Activated CD4-positive, alpha-beta T cell treated with anti-CD3 and anti-CD28 coated beads for 36 hours (primary cell): ENCODE measurements around the gene MLIP. TPM values are rescaled to one million over a fixed set of nuclear protein-coding genes. Genes with fewer than 3 reads are reported as not detected.
"Not testable (repeated sequence)": the region's sequence is repeated elsewhere in the genome, so short reads cannot be mapped to it uniquely, and the experiment has no call there.

ENCODE experiments used
- ATAC-seq: fragments of 200-7000 bp; cut with Tn5 transposase; one replicate; pipeline ENCODE4 v1.10.0; 2021; ENCODE audit warnings: mild to moderate bottlenecking, moderate library complexity
- CTCF ChIA-PET: fragments of 350-600 bp; sonication (Branson Sonifier 250); formaldehyde crosslinking; loops from one replicate; lab custom pipeline; 2021; ENCODE audit warnings: antibody characterized with exemption; lab: Charles Lee
- POLR2A ChIA-PET: fragments of 350-600 bp; sonication (Branson Sonifier 250); formaldehyde crosslinking; loops from one replicate; lab custom pipeline; 2021; ENCODE audit warnings: antibody characterized with exemption, inconsistent platforms; lab: Charles Lee
- DNase-seq: peaks from one replicate; pipeline ENCODE4 v3.0.0-alpha.2; 2020
- H3K27ac Mint-ChIP-seq: one replicate; pipeline ENCODE4 v1.8.0; 2021; ENCODE audit warnings: mixed read lengths
- H3K27me3 Mint-ChIP-seq: one replicate; pipeline ENCODE4 v1.8.0; 2021; ENCODE audit warnings: mixed read lengths
- H3K36me3 Mint-ChIP-seq: one replicate; pipeline ENCODE4 v1.8.0; 2021; ENCODE audit warnings: low read depth, mixed read lengths
- H3K4me1 Mint-ChIP-seq: one replicate; pipeline ENCODE4 v1.8.0; 2021; ENCODE audit warnings: mixed read lengths
- H3K4me3 Mint-ChIP-seq: one replicate; pipeline ENCODE4 v1.8.0; 2021; ENCODE audit warnings: mild to moderate bottlenecking, moderate library complexity, mixed read lengths
- H3K9me3 Mint-ChIP-seq: one replicate; pipeline ENCODE4 v1.8.0; 2021; ENCODE audit warnings: low read depth, mixed read lengths
- intact Hi-C, 2 experiments: fragments of 100-400 bp; cut with DNase I in 1 of 2; cut with micrococcal nuclease in 1 of 2; formaldehyde crosslinking; loops; one replicate each; pipeline versions ENCODE4 v1.14.2 to v1.15.1; 2022 to 2024; cut with DNase I, micrococcal nuclease
- total RNA-seq, 2 experiments: library from RNA; stranded (reverse); gene quantifications; one replicate each; pipeline ENCODE4 v1.2.3, GENCODE V29; 2021

Gene MLIP
- total RNA-seq, 2 experiments from 2014 or later: not detected

GRCh38 chr6:54203474-54204035 lies 92.3 kb downstream of the MLIP start:
- H3K9me3 Mint-ChIP-seq, CTCF ChIA-PET, H3K27ac Mint-ChIP-seq, H3K36me3 Mint-ChIP-seq, ATAC-seq, H3K4me3 Mint-ChIP-seq, POLR2A ChIA-PET, H3K4me1 Mint-ChIP-seq, DNase-seq, intact Hi-C loops, H3K27me3 Mint-ChIP-seq: not testable (repeated sequence)

- no peaks in the 10 kb centered on the region for H3K36me3 Mint-ChIP-seq
- no peak overlapping the region for H3K27ac Mint-ChIP-seq
- POLR2A ChIA-PET: no interaction called here
- no peak for DNase-seq
- H3K9me3 Mint-ChIP-seq: no peaks in the 10 kb centered on the region
- CTCF ChIA-PET: interaction anchor here (1.0 kb wide), 1 partner anchor 218 kb away, joined by 3 read pairs; no protein-coding TSS in a partner anchor
- ATAC-seq: no peak
- intact Hi-C loops: no loop called here
- no peak overlapping the region for H3K4me3 Mint-ChIP-seq
- H3K27me3 Mint-ChIP-seq: no peaks in the 10 kb centered on the region
- H3K4me1 Mint-ChIP-seq: no peaks in the 10 kb centered on the region
Observed at GRCh38 chr6:54204921-54205591, 93.8 kb downstream of the MLIP start.

- Mint-ChIP-seq H3K4me3 (no peak overlapping the region), H3K4me1 (no peaks in the 10 kb centered on the region), H3K9me3 (no peaks in the 10 kb centered on the region), H3K36me3 (no peaks in the 10 kb centered on the region), H3K27ac (no peak overlapping the region), H3K27me3 (no peaks in the 10 kb centered on the region)
- DNase-seq (no peak), ATAC-seq (no peak)
- ChIA-PET POLR2A (no interaction called here), CTCF (no interaction called here)
- intact Hi-C loops: no loop called here
Observed at GRCh38 chr6:54206510-54206909, 95.3 kb downstream of the MLIP start.

GRCh38 chr6:54209983-54210382 lies 98.7 kb downstream of the MLIP start:
- CTCF ChIA-PET, ATAC-seq, H3K4me1 Mint-ChIP-seq, H3K27me3 Mint-ChIP-seq, intact Hi-C loops, H3K4me3 Mint-ChIP-seq, H3K36me3 Mint-ChIP-seq, H3K27ac Mint-ChIP-seq, DNase-seq, H3K9me3 Mint-ChIP-seq, POLR2A ChIA-PET: not testable (repeated sequence)

GRCh38 chr6:54214286-54214685 lies 103.0 kb downstream of the MLIP start:
- ATAC-seq (no peak), DNase-seq (no peak)
- no peak overlapping the region for H3K4me3 Mint-ChIP-seq
- peaks cover 3% of the 10 kb centered on the region for H3K4me1 Mint-ChIP-seq
- H3K27me3 Mint-ChIP-seq: no peaks in the 10 kb centered on the region
- no peak overlapping the region for H3K27ac Mint-ChIP-seq
- peaks cover 1% of the 10 kb centered on the region for H3K9me3 Mint-ChIP-seq
- no peaks in the 10 kb centered on the region for H3K36me3 Mint-ChIP-seq
- CTCF ChIA-PET: no interaction called here
- POLR2A ChIA-PET: no interaction called here
- intact Hi-C loops: no loop called here

- CTCF ChIA-PET: no interaction called here
- Mint-ChIP-seq H3K9me3 (peaks cover 1% of the 10 kb centered on the region), H3K27me3 (no peaks in the 10 kb centered on the region), H3K4me1 (peaks cover 3% of the 10 kb centered on the region), H3K36me3 (no peaks in the 10 kb centered on the region), H3K4me3 (no peak overlapping the region), H3K27ac (no peak overlapping the region)
- ATAC-seq (no peak), DNase-seq (no peak)
- intact Hi-C loops: no loop called here
- POLR2A ChIA-PET: no interaction called here
Observed at GRCh38 chr6:54216336-54216735, 105.1 kb downstream of the MLIP start.

- ChIA-PET CTCF (no interaction called here), POLR2A (no interaction called here)
- ATAC-seq (no peak), DNase-seq (no peak)
- no peaks in the 10 kb centered on the region for H3K27me3 Mint-ChIP-seq
- H3K4me3 Mint-ChIP-seq: no peak overlapping the region
- H3K36me3 Mint-ChIP-seq: no peaks in the 10 kb centered on the region
- H3K9me3 Mint-ChIP-seq: peaks cover 1% of the 10 kb centered on the region
- intact Hi-C loops: no loop called here
- peaks cover 3% of the 10 kb centered on the region for H3K4me1 Mint-ChIP-seq
- no peak overlapping the region for H3K27ac Mint-ChIP-seq
Observed at GRCh38 chr6:54217018-54217417, 105.8 kb downstream of the MLIP start.

- H3K27ac Mint-ChIP-seq: no peak overlapping the region
- POLR2A ChIA-PET: no interaction called here
Observed at GRCh38 chr6:54222217-54222616, 111.0 kb downstream of the MLIP start.

GRCh38 chr6:54232703-54233102 lies 121.5 kb downstream of the MLIP start:
- no peaks in the 10 kb centered on the region for H3K36me3 Mint-ChIP-seq
- no peak for DNase-seq
- POLR2A ChIA-PET: no interaction called here
- H3K27me3 Mint-ChIP-seq: no peaks in the 10 kb centered on the region
- no peaks in the 10 kb centered on the region for H3K4me1 Mint-ChIP-seq
- ATAC-seq: no peak
- no peak overlapping the region for H3K27ac Mint-ChIP-seq
- no peaks in the 10 kb centered on the region for H3K9me3 Mint-ChIP-seq
- no peak overlapping the region for H3K4me3 Mint-ChIP-seq
- intact Hi-C loops: no loop called here
- CTCF ChIA-PET: no interaction called here

More at GRCh38 chr6:54222217-54222616, 111.0 kb downstream of the MLIP start:
- Mint-ChIP-seq H3K9me3 (peaks cover 5% of the 10 kb centered on the region), H3K36me3 (no peaks in the 10 kb centered on the region), H3K4me3 (no peak overlapping the region), H3K27me3 (no peaks in the 10 kb centered on the region), H3K4me1 (no peaks in the 10 kb centered on the region)
- CTCF ChIA-PET: no interaction called here
- intact Hi-C loops: no loop called here
- DNase-seq (no peak), ATAC-seq (no peak)

- H3K36me3 Mint-ChIP-seq: no peaks in the 10 kb centered on the region
Observed at GRCh38 chr6:54234539-54234938, 123.3 kb downstream of the MLIP start.

GRCh38 chr6:54236984-54237383 lies 125.7 kb downstream of the MLIP start:
- Mint-ChIP-seq H3K27ac (no peak overlapping the region), H3K4me3 (no peak overlapping the region), H3K27me3 (no peaks in the 10 kb centered on the region), H3K4me1 (no peaks in the 10 kb centered on the region), H3K36me3 (no peaks in the 10 kb centered on the region), H3K9me3 (no peaks in the 10 kb centered on the region)
- ATAC-seq: no peak
- ChIA-PET CTCF (interaction anchor here (1.0 kb wide), 1 partner anchor 30 kb away, joined by 4 read pairs; no protein-coding TSS in a partner anchor), POLR2A (no interaction called here)
- no peak for DNase-seq
- intact Hi-C loops: no loop called here

More at GRCh38 chr6:54234539-54234938, 123.3 kb downstream of the MLIP start:
- Mint-ChIP-seq H3K27me3 (no peaks in the 10 kb centered on the region), H3K9me3 (no peaks in the 10 kb centered on the region), H3K4me1 (no peaks in the 10 kb centered on the region), H3K27ac (no peak overlapping the region), H3K4me3 (no peak overlapping the region)
- CTCF ChIA-PET: no interaction called here
- ATAC-seq: no peak
- POLR2A ChIA-PET: no interaction called here
- no peak for DNase-seq
- intact Hi-C loops: no loop called here

GRCh38 chr6:54238396-54238795 lies 127.2 kb downstream of the MLIP start:
- Mint-ChIP-seq H3K4me3 (no peak overlapping the region), H3K27me3 (no peaks in the 10 kb centered on the region), H3K4me1 (no peaks in the 10 kb centered on the region), H3K36me3 (no peaks in the 10 kb centered on the region), H3K9me3 (no peaks in the 10 kb centered on the region), H3K27ac (no peak overlapping the region)
- intact Hi-C loops: no loop called here
- no peak for ATAC-seq
- ChIA-PET CTCF (no interaction called here), POLR2A (no interaction called here)
- DNase-seq: no peak
